AML-193 (cell line): ENCODE measurements around the gene TOX2.

Experiments
- DNase-seq, 2 experiments: peaks; one replicate each; lab custom pipeline; 2025; lab: John Stamatoyannopoulos, UW

Gene TOX2

GRCh38 chr20:43914311-43915210, at the start of gene TOX2:
Gene TOX2 (plus strand): TSS chr20:43914852. CDS start chr20:43914892, 40 bp downstream.
- DNase-seq, result no peak

GRCh38 chr20:43868091-43868490, 46.6 kb upstream of the TOX2 start:
- DNase-seq, result no peak

- DNase-seq, result no peak
Measured at GRCh38 chr20:43870484-43870883, 44.2 kb upstream of the TOX2 start.

- DNase-seq, result no peak
Measured at GRCh38 chr20:43878776-43879175, 35.9 kb upstream of the TOX2 start.

- no peak for DNase-seq
Measured at GRCh38 chr20:43893930-43894329, 20.7 kb upstream of the TOX2 start.

GRCh38 chr20:43894491-43894890, 20.2 kb upstream of the TOX2 start:
- no peak for DNase-seq

GRCh38 chr20:43895235-43895634, 19.4 kb upstream of the TOX2 start:
- no peak for DNase-seq

GRCh38 chr20:43899274-43900120, 15.2 kb upstream of the TOX2 start:
- DNase-seq, result no peak

- DNase-seq, result no peak
Measured at GRCh38 chr20:43900121-43900466, 14.6 kb upstream of the TOX2 start.

GRCh38 chr20:43900496-43900895, 14.2 kb upstream of the TOX2 start:
- no peak for DNase-seq

- no peak for DNase-seq
Measured at GRCh38 chr20:43901296-43901695, 13.4 kb upstream of the TOX2 start.

GRCh38 chr20:43903953-43904826, 10.5 kb upstream of the TOX2 start:
- no peak for DNase-seq

GRCh38 chr20:43904827-43905177, 9.8 kb upstream of the TOX2 start:
- no peak for DNase-seq

GRCh38 chr20:43906505-43907034, 8.1 kb upstream of the TOX2 start:
- DNase-seq, result no peak

- DNase-seq, result no peak
Measured at GRCh38 chr20:43909211-43909610, 5.4 kb upstream of the TOX2 start.

- DNase-seq, result no peak
Measured at GRCh38 chr20:43909720-43910119, 4.9 kb upstream of the TOX2 start.

- DNase-seq, result no peak
Measured at GRCh38 chr20:43910564-43910963, 4.1 kb upstream of the TOX2 start.

- DNase-seq, result no peak
Measured at GRCh38 chr20:43911066-43911465, 3.6 kb upstream of the TOX2 start.

- no peak for DNase-seq
Measured at GRCh38 chr20:43913291-43914025, 1.2 kb upstream of the TOX2 start.

GRCh38 chr20:43915211-43916072, 790 bp downstream of the TOX2 start:
- no peak for DNase-seq
